Astrocyte (in vitro differentiated cells and primary cell): Measurements from ENCODE around the gene TPX2. TPM values are rescaled to one million over a fixed set of nuclear protein-coding genes. Genes with fewer than 3 reads are reported as not detected.
A peak's percentile ranks its signal among the peaks of the same experiment; 100 is the strongest.

Experiments
- DNase-seq: peaks from one replicate; pipeline ENCODE4 v3.0.0-alpha.2; 2010; ENCODE audit warnings: low read depth
- FAIRE-seq: peaks from 2 replicates; lab custom pipeline; 2011; peaks lifted over from hg19 to GRCh38; lab: Jason Lieb, UNC
- H2AFZ ChIP-seq: 2 replicates; pipeline ENCODE4 v1.6.0; 2012; ENCODE audit warnings: low read depth, low read length, inconsistent platforms
- H3K27ac ChIP-seq: 2 replicates; pipeline ENCODE4 v1.5.1; 2011; ENCODE audit warnings: low read depth, low read length, inconsistent platforms
- H3K27me3 ChIP-seq: 2 replicates; pipeline ENCODE4 v1.6.0; 2011; ENCODE audit warnings: low read length, inconsistent platforms; ENCODE audit not compliant: insufficient read depth
- H3K36me3 ChIP-seq: 2 replicates; pipeline ENCODE4 v1.5.1; 2011; ENCODE audit warnings: low read length, inconsistent platforms; ENCODE audit not compliant: insufficient read depth
- H3K4me1 ChIP-seq: 2 replicates; pipeline ENCODE4 v1.5.1; 2011; ENCODE audit warnings: low read length, inconsistent platforms; ENCODE audit not compliant: insufficient read depth
- H3K4me2 ChIP-seq: 2 replicates; pipeline ENCODE4 v1.6.0; 2012; ENCODE audit warnings: low read length, inconsistent platforms
- H3K4me3 ChIP-seq: 2 replicates; pipeline ENCODE4 v1.5.1; 2011; ENCODE audit warnings: low read depth, mild to moderate bottlenecking, low read length, inconsistent platforms; ENCODE audit not compliant: insufficient read depth
- H3K79me2 ChIP-seq: 2 replicates; pipeline ENCODE4 v1.6.0; 2012; ENCODE audit warnings: mild to moderate bottlenecking, low read length, inconsistent platforms; ENCODE audit not compliant: insufficient read depth
- H3K9ac ChIP-seq: 2 replicates; pipeline ENCODE4 v1.6.0; 2012; ENCODE audit warnings: mild to moderate bottlenecking, low read length, inconsistent platforms
- H3K9me3 ChIP-seq: 2 replicates; pipeline ENCODE4 v1.5.1; 2012; ENCODE audit warnings: low read depth, mild to moderate bottlenecking, low read length, inconsistent platforms; ENCODE audit not compliant: insufficient read depth
- H4K20me1 ChIP-seq: 2 replicates; pipeline ENCODE4 v1.6.0; 2012; ENCODE audit warnings: low read length, inconsistent platforms; ENCODE audit not compliant: insufficient read depth
- H3K27ac Mint-ChIP-seq: one replicate; pipeline ENCODE4 v1.8.0; 2021; ENCODE audit warnings: mild to moderate bottlenecking, mixed read lengths; ENCODE audit not compliant: unreplicated experiment
- H3K27me3 Mint-ChIP-seq: one replicate; pipeline ENCODE4 v1.8.0; 2021; ENCODE audit warnings: low read depth, mixed read lengths; ENCODE audit not compliant: unreplicated experiment
- H3K36me3 Mint-ChIP-seq: one replicate; pipeline ENCODE4 v1.8.0; 2021; ENCODE audit warnings: low read depth, mixed read lengths; ENCODE audit not compliant: unreplicated experiment
- H3K4me1 Mint-ChIP-seq: one replicate; pipeline ENCODE4 v1.8.0; 2021; ENCODE audit warnings: low read depth, mixed read lengths; ENCODE audit not compliant: unreplicated experiment
- H3K4me3 Mint-ChIP-seq: one replicate; pipeline ENCODE4 v1.8.0; 2021; ENCODE audit warnings: mild to moderate bottlenecking, moderate library complexity, mixed read lengths; ENCODE audit not compliant: unreplicated experiment
- H3K9me3 Mint-ChIP-seq: one replicate; pipeline ENCODE4 v1.8.0; 2021; ENCODE audit warnings: mild to moderate bottlenecking, mixed read lengths; ENCODE audit not compliant: unreplicated experiment
- CTCF ChIP-seq: IDR thresholded peaks from 2 replicates; pipeline ENCODE4 v1.5.1; 2011; ENCODE audit warnings: low read depth, mild to moderate bottlenecking, inconsistent platforms, low read length, moderate library complexity; ENCODE audit not compliant: insufficient read depth
- EZH2 ChIP-seq: IDR thresholded peaks from 2 replicates; pipeline ENCODE4 v1.6.1; 2012; ENCODE audit warnings: mild to moderate bottlenecking, low read length, inconsistent platforms; ENCODE audit not compliant: insufficient read depth
- total RNA-seq: library from RNA; stranded (reverse); gene quantifications from 2 replicates; pipeline ENCODE4 v1.2.1, GENCODE V29; 2021

Gene TPX2
- total RNA-seq, 1 donor from 2014 or later: 41.6 TPM

GRCh38 chr20:31822421-31823330, 83.6 kb downstream of the TPX2 start:
- DNase-seq (peak; percentile 49), FAIRE-seq (no peak)
- Histone ChIP-seq H3K36me3 (no peaks in the 10 kb centered on the region), H3K9ac (peak overlapping the region; percentile 43), H4K20me1 (no peaks in the 10 kb centered on the region), H3K4me1 (peaks cover 26% of the 10 kb centered on the region), H3K27me3 (peaks cover 2% of the 10 kb centered on the region), H3K4me2 (peak overlapping the region; percentile 72), H3K4me3 (no peak overlapping the region), H3K27ac (no peak overlapping the region), H3K9me3 (no peaks in the 10 kb centered on the region), H2AFZ (peak overlapping the region; percentile 62), H3K79me2 (no peaks in the 10 kb centered on the region)
- H3K27ac Mint-ChIP-seq: no peak overlapping the region
- H3K4me3 Mint-ChIP-seq: no peak overlapping the region
- peaks cover 10% of the 10 kb centered on the region for H3K4me1 Mint-ChIP-seq
- no peaks in the 10 kb centered on the region for H3K36me3 Mint-ChIP-seq
- no peaks in the 10 kb centered on the region for H3K9me3 Mint-ChIP-seq
- peaks cover 26% of the 10 kb centered on the region for H3K27me3 Mint-ChIP-seq
- TF ChIP-seq EZH2 (peak; percentile 39), CTCF (peak; percentile 78)

- no peak overlapping the region for H3K4me3 ChIP-seq
- peak overlapping the region; percentile 72 for H3K4me2 ChIP-seq
- H3K9me3 ChIP-seq: no peaks in the 10 kb centered on the region
- no peaks in the 10 kb centered on the region for H4K20me1 ChIP-seq
- Mint-ChIP-seq H3K4me3 (no peak overlapping the region), H3K36me3 (peaks cover under 1% of the 10 kb centered on the region), H3K9me3 (no peaks in the 10 kb centered on the region), H3K4me1 (peaks cover 10% of the 10 kb centered on the region), H3K27me3 (peaks cover 26% of the 10 kb centered on the region), H3K27ac (peak overlapping the region; percentile 67)
- H3K9ac ChIP-seq: peak overlapping the region; percentile 43
- H3K4me1 ChIP-seq: peaks cover 26% of the 10 kb centered on the region
- peak overlapping the region; percentile 62 for H2AFZ ChIP-seq
- DNase-seq (no peak), FAIRE-seq (no peak)
- no peaks in the 10 kb centered on the region for H3K36me3 ChIP-seq
- H3K27ac ChIP-seq: no peak overlapping the region
- TF ChIP-seq EZH2 (no peak), CTCF (no peak)
- H3K79me2 ChIP-seq: no peaks in the 10 kb centered on the region
- peaks cover 2% of the 10 kb centered on the region for H3K27me3 ChIP-seq
Measured at GRCh38 chr20:31823360-31824124, 84.5 kb downstream of the TPX2 start.
